GM12878 (cell line): Measurements from ENCODE around the gene TNS4.

Source experiments
- CTCF ChIP-seq, 3 experiments: IDR thresholded peaks in 2 of 3; conservative IDR thresholded peaks in 1 of 3; 2 replicates each; pipeline ENCODE4 v1.5.1; 2011; ENCODE audit warnings: low read depth in 3 of 3, low read length in 3 of 3, mild to moderate bottlenecking in 3 of 3, control low read depth in 2 of 3, moderate library complexity in 2 of 3, inconsistent platforms in 1 of 3, mixed read lengths in 1 of 3; ENCODE audit not compliant: control insufficient read depth in 2 of 3, insufficient read depth in 1 of 3; ENCODE audit errors: extremely low read depth in 1 of 3
- E2F4 ChIP-seq: IDR thresholded peaks from 2 replicates; pipeline ENCODE4 v1.6.1; 2012; ENCODE audit warnings: low read depth, low read length, improper control_type of control experiment
- EZH2 ChIP-seq: IDR thresholded peaks from 2 replicates; pipeline ENCODE4 v1.6.1; 2012; ENCODE audit warnings: low read depth, mild to moderate bottlenecking, control low read depth, inconsistent platforms, low read length, borderline replicate concordance; ENCODE audit not compliant: control insufficient read depth
- MAX ChIP-seq: IDR thresholded peaks from 2 replicates; pipeline ENCODE4 v1.6.1; 2012; ENCODE audit warnings: low read depth, low read length, improper control_type of control experiment
- MLLT1 ChIP-seq: fragments of 450-650 bp; IDR thresholded peaks from 2 replicates; pipeline ENCODE4 v1.6.1; 2016; ENCODE audit warnings: mild to moderate bottlenecking
- POLR2A ChIP-seq: IDR thresholded peaks from 2 replicates; pipeline ENCODE4 v1.6.1; 2011; ENCODE audit warnings: low read depth, mild to moderate bottlenecking, low read length
- POLR2AphosphoS5 ChIP-seq: IDR thresholded peaks from 2 replicates; pipeline ENCODE4 v1.6.1; 2011; ENCODE audit warnings: mild to moderate bottlenecking, low read length, inconsistent platforms
- RFX5 ChIP-seq: IDR thresholded peaks from 2 replicates; pipeline ENCODE4 v1.6.1; 2011; ENCODE audit warnings: low read depth, low read length, improper control_type of control experiment
- USF1 ChIP-seq: IDR thresholded peaks from 2 replicates; pipeline ENCODE4 v1.6.1; 2011; ENCODE audit warnings: borderline replicate concordance, low read depth, mild to moderate bottlenecking, moderate library complexity, mixed read lengths, low read length; ENCODE audit not compliant: insufficient read depth; ENCODE audit errors: extremely low read length
- ZBTB33 ChIP-seq: fragments of 450-650 bp; IDR thresholded peaks from 2 replicates; pipeline ENCODE4 v1.6.1; 2017; ENCODE audit warnings: mild to moderate bottlenecking

GRCh38 chr17:40518401-40519088 is 17.1 kb upstream of the TNS4 start:
- no peak for TF ChIP-seq E2F4
- no peak for TF ChIP-seq CTCF (IDR thresholded peaks at IDR 0.05 in 2 of 3, conservative IDR thresholded peaks at IDR 0.05 in 1 of 3; ENCODE audit: control insufficient read depth in 2 of 3, extremely low read depth in 1 of 3, insufficient read depth in 1 of 3, low read depth in 3 of 3, low read length in 3 of 3)
- no peak for TF ChIP-seq RFX5
- no peak for TF ChIP-seq POLR2AphosphoS5
- no peak for TF ChIP-seq USF1
- no peak for TF ChIP-seq POLR2A
- TF ChIP-seq MAX, result no peak
- no peak for TF ChIP-seq EZH2
- TF ChIP-seq MLLT1, result no peak
- TF ChIP-seq ZBTB33, result no peak
